Fibroblast of lung (primary cell): ENCODE results near the gene LRRC47.

ENCODE experiments used
- CTCF ChIP-seq, 2 donors: IDR thresholded peaks in 1 of 2; conservative IDR thresholded peaks in 1 of 2; 1 replicate in 1 of 2; 2 replicates in 1 of 2; pipeline ENCODE4 v1.5.1; 2011 to 2012; ENCODE audit warnings: low read length in 2 of 2, control low read depth in 1 of 2, inconsistent platforms in 1 of 2, low read depth in 1 of 2, mild to moderate bottlenecking in 1 of 2
- EZH2 ChIP-seq: IDR thresholded peaks from 2 replicates; pipeline ENCODE4 v1.5.1; 2012; ENCODE audit warnings: low read length, control low read depth, mild to moderate bottlenecking; ENCODE audit errors: missing control alignments

DNA sequence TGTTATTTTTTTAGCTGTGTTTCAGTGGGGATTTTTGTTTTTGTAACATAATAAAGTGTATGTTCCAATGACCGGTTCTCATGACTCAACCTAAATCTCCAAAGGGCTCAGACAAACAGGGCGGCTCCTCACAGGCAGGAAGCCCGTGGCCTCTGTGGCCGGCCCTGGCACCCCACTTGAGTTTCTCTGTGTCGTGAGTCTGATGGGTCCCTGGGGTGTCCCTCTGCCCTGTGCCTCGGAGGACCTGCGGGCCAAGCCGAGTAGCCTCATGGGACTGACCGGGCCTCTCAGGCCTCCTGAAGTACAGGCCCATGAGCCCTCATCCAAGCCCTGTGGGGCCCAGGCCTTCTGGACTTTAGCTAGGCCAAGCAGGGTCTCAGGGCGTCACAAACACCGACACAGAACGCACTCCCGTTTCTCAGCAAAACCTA is 60.2 kb downstream of the LRRC47 start:
- no peak for TF ChIP-seq CTCF (conservative IDR thresholded peaks at IDR 0.05 in 1 of 2, IDR thresholded peaks at IDR 0.05 in 1 of 2; ENCODE audit: low read depth in 1 of 2, low read length in 2 of 2)
- no peak for TF ChIP-seq EZH2
